ENCODE results near the gene TMEM201. TPM values are rescaled to one million over a fixed set of nuclear protein-coding genes. Genes with fewer than 3 reads are reported as not detected.
A peak's percentile ranks its signal among the peaks of the same experiment; 100 is the strongest.
"Not testable (repeated sequence)": the region's sequence is repeated elsewhere in the genome, so short reads cannot be mapped to it uniquely, and the experiment has no call there.

The TMEM201 gene
- total RNA-seq, 1 donor from 2014 or later = 12.0 TPM

GRCh38 chr1:9561429-9561828, 27.3 kb upstream of the TMEM201 start:
- no peaks in the 10 kb centered on the region for H3K9me3 ChIP-seq
- no peak overlapping the region for H3K27ac ChIP-seq
- H3K36me3 ChIP-seq = no peaks in the 10 kb centered on the region
- peaks cover 13% of the 10 kb centered on the region for H3K4me1 ChIP-seq
- DNase-seq (ENCODE audit: extremely low spot score in 2 of 2) = no peak
- intact Hi-C loops (cut with DNase I) = no loop called here
- H3K4me3 ChIP-seq = no peak overlapping the region
- TF ChIP-seq POLR2AphosphoS5 (IDR thresholded peaks at IDR 0.05; ENCODE audit: insufficient read depth in 1 of 2, low read depth in 1 of 2) (peak in 1 of 2 donors; percentile 71), CTCF (IDR thresholded peaks at IDR 0.05) (no peak)
- H3K27me3 ChIP-seq = no peaks in the 10 kb centered on the region

GRCh38 chr1:9569267-9569666, 19.4 kb upstream of the TMEM201 start:
- Histone ChIP-seq H3K27me3 (no peaks in the 10 kb centered on the region), H3K36me3 (no peaks in the 10 kb centered on the region), H3K27ac (no peak overlapping the region), H3K4me3 (no peak overlapping the region), H3K9me3 (no peaks in the 10 kb centered on the region), H3K4me1 (no peaks in the 10 kb centered on the region)
- no peak for DNase-seq (ENCODE audit: extremely low spot score in 2 of 2)
- intact Hi-C loops (cut with DNase I) = no loop called here
- TF ChIP-seq POLR2A (IDR thresholded peaks at IDR 0.05) (no peak), POLR2AphosphoS5 (IDR thresholded peaks at IDR 0.05; ENCODE audit: insufficient read depth in 1 of 2, low read depth in 1 of 2) (no peak)

- H3K27ac ChIP-seq; H3K4me1 ChIP-seq; H3K4me3 ChIP-seq; H3K9me3 ChIP-seq; H3K36me3 ChIP-seq; DNase-seq (ENCODE audit: extremely low spot score in 2 of 2); H3K27me3 ChIP-seq: not testable (repeated sequence)
- intact Hi-C loops (cut with DNase I) = loop anchor here (5.0 kb wide), 1 partner anchor 74 kb away; no protein-coding TSS in a partner anchor
Measured at GRCh38 chr1:9570886-9571529, 17.7 kb upstream of the TMEM201 start.

GRCh38 chr1:9573723-9574122, 15.0 kb upstream of the TMEM201 start:
- DNase-seq (ENCODE audit: extremely low spot score in 2 of 2) = no peak
- no peaks in the 10 kb centered on the region for H3K9me3 ChIP-seq
- H3K4me1 ChIP-seq = no peaks in the 10 kb centered on the region
- H3K27ac ChIP-seq = no peak overlapping the region
- intact Hi-C loops (cut with DNase I) = loop anchor here (5.0 kb wide), 1 partner anchor 76 kb away; no protein-coding TSS in a partner anchor
- H3K36me3 ChIP-seq = no peaks in the 10 kb centered on the region
- H3K4me3 ChIP-seq = no peak overlapping the region
- no peaks in the 10 kb centered on the region for H3K27me3 ChIP-seq
- TF ChIP-seq CTCF (IDR thresholded peaks at IDR 0.05) = peak in 1 of 3 experiments; percentile 12
- TF ChIP-seq POLR2A (IDR thresholded peaks at IDR 0.05) = no peak
- TF ChIP-seq POLR2AphosphoS5 (IDR thresholded peaks at IDR 0.05; ENCODE audit: insufficient read depth in 1 of 2, low read depth in 1 of 2) = no peak

- no peak for DNase-seq (ENCODE audit: extremely low spot score in 2 of 2)
- Histone ChIP-seq H3K27ac (no peak overlapping the region), H3K4me3 (no peak overlapping the region), H3K4me1 (no peaks in the 10 kb centered on the region), H3K36me3 (peaks cover 0 to 2% of the 10 kb centered on the region in 2 donors), H3K27me3 (no peaks in the 10 kb centered on the region), H3K9me3 (no peaks in the 10 kb centered on the region)
- intact Hi-C loops (cut with DNase I) = no loop called here
- TF ChIP-seq POLR2A (IDR thresholded peaks at IDR 0.05) (no peak), POLR2AphosphoS5 (IDR thresholded peaks at IDR 0.05; ENCODE audit: insufficient read depth in 1 of 2, low read depth in 1 of 2) (no peak), CTCF (IDR thresholded peaks at IDR 0.05) (no peak)
Measured at GRCh38 chr1:9575486-9575885, 13.2 kb upstream of the TMEM201 start.

- Histone ChIP-seq H3K27ac (no peak overlapping the region), H3K27me3 (no peaks in the 10 kb centered on the region), H3K36me3 (peaks cover 0 to 8% of the 10 kb centered on the region in 2 donors), H3K9me3 (no peaks in the 10 kb centered on the region), H3K4me1 (no peaks in the 10 kb centered on the region), H3K4me3 (no peak overlapping the region)
- no peak for TF ChIP-seq CTCF (IDR thresholded peaks at IDR 0.05)
- TF ChIP-seq POLR2A (IDR thresholded peaks at IDR 0.05) = no peak
- no peak for TF ChIP-seq POLR2AphosphoS5 (IDR thresholded peaks at IDR 0.05; ENCODE audit: insufficient read depth in 1 of 2, low read depth in 1 of 2)
- no peak for DNase-seq (ENCODE audit: extremely low spot score in 2 of 2)
- intact Hi-C loops (cut with DNase I) = no loop called here
Measured at GRCh38 chr1:9576903-9577302, 11.8 kb upstream of the TMEM201 start.
